DND-41 (cell line): Measurements from ENCODE around the gene LPAR3.

Experiments
- ATAC-seq: fragments of 200-7000 bp; cut with Tn5 transposase; 3 replicates; pipeline ENCODE4 v1.9.1; 2021; ENCODE audit warnings: low read depth; ENCODE audit not compliant: insufficient read depth
- DNase-seq: peaks from one replicate; pipeline ENCODE4 v3.0.0-alpha.2; 2020
- H2AFZ ChIP-seq: 2 replicates; pipeline ENCODE4 v1.6.0; 2012; ENCODE audit warnings: low read depth, low read length
- H3K27ac ChIP-seq: 2 replicates; pipeline ENCODE4 v1.5.1; 2012; ENCODE audit warnings: low read length, inconsistent platforms
- H3K27me3 ChIP-seq: fragments of 200-600 bp; sonication (generic); 2 replicates; pipeline ENCODE4 v1.6.0; 2012; ENCODE audit warnings: low read length, mild to moderate bottlenecking, inconsistent platforms; ENCODE audit not compliant: insufficient read depth, poor library complexity
- H3K36me3 ChIP-seq: 2 replicates; pipeline ENCODE4 v1.5.1; 2012; ENCODE audit warnings: low read length, inconsistent platforms; ENCODE audit not compliant: insufficient read depth
- H3K4me1 ChIP-seq: 2 replicates; pipeline ENCODE4 v1.5.1; 2012; ENCODE audit warnings: mild to moderate bottlenecking, low read length; ENCODE audit not compliant: insufficient read depth
- H3K4me2 ChIP-seq: 2 replicates; pipeline ENCODE4 v1.6.0; 2012; ENCODE audit warnings: mild to moderate bottlenecking, moderate library complexity, low read length, inconsistent platforms; ENCODE audit not compliant: insufficient read depth
- H3K4me3 ChIP-seq, 2 experiments: fragments of 200-600 bp in 1 of 2; shearing (Covaris generic) in 1 of 2; 2 replicates each; pipeline ENCODE4 v1.5.1; 2012 to 2016; ENCODE audit warnings: inconsistent platforms in 2 of 2, low read length in 2 of 2, mild to moderate bottlenecking in 2 of 2, low read depth in 1 of 2, moderate library complexity in 1 of 2
- H3K79me2 ChIP-seq: 2 replicates; pipeline ENCODE4 v1.6.0; 2012; ENCODE audit warnings: low read length, inconsistent platforms; ENCODE audit not compliant: insufficient read depth
- H3K9ac ChIP-seq: 2 replicates; pipeline ENCODE4 v1.6.0; 2012; ENCODE audit warnings: low read depth, mild to moderate bottlenecking, inconsistent platforms, low read length, moderate library complexity
- H3K9me3 ChIP-seq: 2 replicates; pipeline ENCODE4 v1.5.1; 2012; ENCODE audit warnings: low read length, moderate library complexity, mild to moderate bottlenecking, inconsistent platforms; ENCODE audit not compliant: insufficient read depth, severe bottlenecking
- H4K20me1 ChIP-seq: 2 replicates; pipeline ENCODE4 v1.6.0; 2012; ENCODE audit warnings: low read length; ENCODE audit not compliant: insufficient read depth
- CTCF ChIP-seq: IDR thresholded peaks from 2 replicates; pipeline ENCODE4 v1.5.1; 2012; ENCODE audit warnings: borderline replicate concordance, low read length, moderate library complexity, mild to moderate bottlenecking; ENCODE audit not compliant: poor library complexity, severe bottlenecking; ENCODE audit errors: extremely low read depth
- EZH2 ChIP-seq: IDR thresholded peaks from 3 replicates; pipeline ENCODE4 v1.6.1; 2012; ENCODE audit warnings: borderline replicate concordance, low read depth, mild to moderate bottlenecking, moderate library complexity, low read length, inconsistent platforms; ENCODE audit not compliant: severe bottlenecking

LPAR3 gene

GRCh38 chr1:84873366-84873765 lies 19.6 kb downstream of the LPAR3 start:
- Histone ChIP-seq H3K4me1 (no peaks in the 10 kb centered on the region), H3K27me3 (peaks cover 6% of the 10 kb centered on the region), H3K9ac (no peak overlapping the region), H3K4me3 (no peak overlapping the region), H2AFZ (no peak overlapping the region), H4K20me1 (no peaks in the 10 kb centered on the region), H3K9me3 (no peaks in the 10 kb centered on the region), H3K4me2 (no peak overlapping the region), H3K27ac (no peak overlapping the region), H3K79me2 (no peaks in the 10 kb centered on the region), H3K36me3 (no peaks in the 10 kb centered on the region)
- ATAC-seq (no peak), DNase-seq (no peak)
- no peak for TF ChIP-seq EZH2
- TF ChIP-seq CTCF: no peak

GRCh38 chr1:84872696-84873355 lies 20.2 kb downstream of the LPAR3 start:
- Histone ChIP-seq H2AFZ (no peak overlapping the region), H3K9me3 (no peaks in the 10 kb centered on the region), H3K4me1 (no peaks in the 10 kb centered on the region), H3K27me3 (peaks cover 6% of the 10 kb centered on the region), H3K4me3 (no peak overlapping the region), H3K36me3 (no peaks in the 10 kb centered on the region), H4K20me1 (no peaks in the 10 kb centered on the region), H3K9ac (no peak overlapping the region), H3K27ac (no peak overlapping the region), H3K4me2 (no peak overlapping the region), H3K79me2 (no peaks in the 10 kb centered on the region)
- ATAC-seq (no peak), DNase-seq (no peak)
- TF ChIP-seq EZH2 (no peak), CTCF (no peak)

GRCh38 chr1:84871181-84871580 lies 21.8 kb downstream of the LPAR3 start:
- H3K9ac ChIP-seq: no peak overlapping the region
- H3K4me1 ChIP-seq: no peaks in the 10 kb centered on the region
- TF ChIP-seq EZH2 (no peak), CTCF (no peak)
- no peak for DNase-seq
- no peak overlapping the region for H2AFZ ChIP-seq
- no peak overlapping the region for H3K4me2 ChIP-seq
- no peaks in the 10 kb centered on the region for H3K79me2 ChIP-seq
- H4K20me1 ChIP-seq: no peaks in the 10 kb centered on the region
- H3K27ac ChIP-seq: no peak overlapping the region
- no peak for ATAC-seq
- H3K9me3 ChIP-seq: no peaks in the 10 kb centered on the region
- no peaks in the 10 kb centered on the region for H3K36me3 ChIP-seq
- H3K4me3 ChIP-seq: no peak overlapping the region
- H3K27me3 ChIP-seq: peaks cover 6% of the 10 kb centered on the region

GRCh38 chr1:84870591-84870990 lies 22.4 kb downstream of the LPAR3 start:
- Histone ChIP-seq H3K4me3 (no peak overlapping the region), H3K4me2 (no peak overlapping the region), H3K27me3 (peaks cover 6% of the 10 kb centered on the region), H3K9ac (no peak overlapping the region), H3K27ac (no peak overlapping the region), H4K20me1 (no peaks in the 10 kb centered on the region), H3K79me2 (no peaks in the 10 kb centered on the region), H3K4me1 (no peaks in the 10 kb centered on the region), H3K9me3 (no peaks in the 10 kb centered on the region), H2AFZ (no peak overlapping the region), H3K36me3 (no peaks in the 10 kb centered on the region)
- ATAC-seq (no peak), DNase-seq (no peak)
- TF ChIP-seq EZH2: no peak
- no peak for TF ChIP-seq CTCF
